Activated T-helper 2 cell treated with anti-CD3 and anti-CD28 coated beads, Interferon-gamma antibody, Interleukin-2, Interleukin-4, amounts not matched to agents 10 μg/mL and 5 μg/mL and 100 μg/mL, durations not matched to agents 14 hours and 24 hours and 36 hours (primary cell): ENCODE measurements around the gene NAAA. TPM values are rescaled to one million over a fixed set of nuclear protein-coding genes. Genes with fewer than 3 reads are reported as not detected.
"Not testable (repeated sequence)": the region's sequence is repeated elsewhere in the genome, so short reads cannot be mapped to it uniquely, and the experiment has no call there.

Experiments used
- DNase-seq: peaks from one replicate; pipeline ENCODE4 v3.0.0; 2021; ENCODE audit warnings: low spot score
- H3K27ac Mint-ChIP-seq: one replicate; pipeline ENCODE4 v1.8.0; 2021; ENCODE audit warnings: mixed read lengths
- H3K27me3 Mint-ChIP-seq: one replicate; pipeline ENCODE4 v1.8.0; 2021; ENCODE audit warnings: low read depth, mixed read lengths
- H3K36me3 Mint-ChIP-seq: one replicate; pipeline ENCODE4 v1.8.0; 2021; ENCODE audit warnings: low read depth, mixed read lengths
- H3K4me1 Mint-ChIP-seq: one replicate; pipeline ENCODE4 v1.8.0; 2021; ENCODE audit warnings: low read depth, mixed read lengths
- H3K4me3 Mint-ChIP-seq: one replicate; pipeline ENCODE4 v1.8.0; 2021; ENCODE audit warnings: low read depth, mild to moderate bottlenecking, moderate library complexity, mixed read lengths
- H3K9me3 Mint-ChIP-seq: one replicate; pipeline ENCODE4 v1.8.0; 2021; ENCODE audit warnings: mixed read lengths
- intact Hi-C: fragments of 100-400 bp; cut with micrococcal nuclease; formaldehyde crosslinking; loops from one replicate; pipeline ENCODE4 v1.15.1; 2023
- total RNA-seq: library from RNA; stranded (reverse); gene quantifications from 2 replicates; pipeline ENCODE4 v1.2.3, GENCODE V29; 2022

Gene NAAA
- 30.8 and 33.9 TPM in 2 replicates for total RNA-seq

DNA sequence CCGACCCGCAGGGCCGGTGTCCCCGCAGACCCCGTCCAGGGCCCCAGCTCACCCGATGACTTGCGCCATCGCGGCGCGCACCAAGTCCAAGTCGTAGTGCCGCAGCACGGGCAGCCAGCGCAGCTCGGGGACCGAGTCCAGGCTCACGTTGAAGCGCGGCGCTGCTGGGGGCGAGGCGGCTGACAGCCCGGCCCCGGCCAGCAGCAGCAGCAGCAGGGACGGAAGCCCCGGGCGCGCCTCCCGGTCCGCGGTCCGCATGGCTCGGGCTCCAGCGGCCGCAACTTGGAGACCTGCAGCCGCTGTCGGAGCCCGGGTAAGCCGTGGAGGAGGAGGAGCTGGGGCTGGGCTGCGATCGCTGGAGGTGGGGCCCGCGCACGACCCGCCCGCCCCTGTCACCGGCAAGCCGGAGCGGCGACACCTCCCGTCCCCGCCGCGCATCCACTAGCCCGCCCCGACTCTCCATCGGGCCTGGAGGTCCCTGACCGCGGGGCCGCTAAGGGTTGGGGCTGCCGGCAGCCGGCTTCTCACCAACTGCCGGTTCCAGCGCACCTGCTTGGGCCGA, at the start of gene NAAA:
TSS of gene NAAA (minus strand) at position 322 of the 562 bp plus-strand sequence. CDS start at position 258, 64 bp downstream.
- Mint-ChIP-seq H3K4me1 (peaks cover 8% of the 10 kb centered on the region), H3K36me3 (peaks cover 24% of the 10 kb centered on the region), H3K27me3 (no peaks in the 10 kb centered on the region), H3K4me3 (peak within 1 kb of the TSS; percentile 97), H3K27ac (peak within 1 kb of the TSS; percentile 94), H3K9me3 (no peaks in the 10 kb centered on the region)
- intact Hi-C loops, result loop anchor here (2.0 kb wide), 5 partner anchors 16 to 426 kb away; partner anchors contain the start of genes NUP54, RCHY1, SDAD1 and THAP6
- DNase-seq, result peak; percentile 84

DNA sequence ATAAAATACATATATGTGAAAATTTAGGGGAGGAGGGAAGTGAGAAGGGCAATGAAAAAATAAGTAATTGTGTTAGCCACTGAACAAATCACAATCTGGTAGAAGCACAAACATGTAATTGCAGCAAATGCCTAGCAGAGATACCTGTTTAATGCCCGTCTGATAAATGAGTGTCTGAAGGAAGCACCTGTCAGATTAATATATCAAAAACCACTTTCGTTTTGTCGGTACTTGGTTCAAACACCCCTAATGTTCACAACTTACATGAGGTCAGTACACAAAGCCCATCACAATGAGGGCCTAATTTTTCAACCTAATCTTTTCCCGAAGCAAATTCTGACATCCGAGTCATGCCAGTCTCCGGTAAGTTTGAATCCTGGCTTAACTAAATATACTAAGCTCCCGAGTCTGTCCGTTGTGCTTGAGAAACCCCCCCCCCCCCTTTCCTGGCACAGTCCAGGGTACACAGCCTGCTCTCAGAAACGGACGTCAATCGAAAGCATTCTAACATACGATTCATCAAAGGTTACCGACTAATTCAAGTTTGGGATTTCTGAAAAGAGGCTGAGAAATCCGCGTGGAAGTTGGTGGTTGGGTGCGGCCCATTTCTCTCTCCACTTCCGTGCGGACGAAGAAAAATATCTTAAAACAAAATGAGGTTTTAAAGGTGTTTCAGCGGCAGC, 49.2 kb upstream of the NAAA start:
- H3K9me3 Mint-ChIP-seq, result no peaks in the 10 kb centered on the region
- no peaks in the 10 kb centered on the region for H3K27me3 Mint-ChIP-seq
- intact Hi-C loops, result loop anchor here (1.0 to 2.0 kb wide), 2 partner anchors 49 to 266 kb away; partner anchors contain the start of genes NAAA and USO1
- H3K4me3 Mint-ChIP-seq, result peak overlapping the region; percentile 87
- H3K36me3 Mint-ChIP-seq, result peaks cover 20% of the 10 kb centered on the region
- DNase-seq, result no peak
- H3K4me1 Mint-ChIP-seq, result peaks cover 25% of the 10 kb centered on the region
- H3K27ac Mint-ChIP-seq, result peak overlapping the region; percentile 62

DNA sequence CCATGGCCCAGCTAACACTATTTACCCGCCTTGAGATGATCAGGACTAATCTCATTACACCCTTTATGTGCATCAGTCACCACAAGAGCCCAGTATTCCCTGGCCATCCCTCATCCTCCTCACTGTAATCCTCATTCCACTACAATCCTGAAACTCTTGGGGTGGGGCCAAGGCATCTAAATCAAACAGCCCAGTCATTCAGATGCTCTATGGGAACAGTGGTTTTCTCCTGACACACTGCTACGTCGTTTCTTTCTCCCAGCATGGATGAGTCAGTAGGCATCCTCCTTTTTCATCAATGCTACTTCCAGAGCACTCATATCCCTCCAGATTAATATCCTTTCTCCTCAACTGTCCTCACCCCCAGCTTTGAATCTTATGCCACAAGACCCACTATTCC, 44.3 kb upstream of the NAAA start:
- no peak overlapping the region for H3K27ac Mint-ChIP-seq
- peaks cover 25% of the 10 kb centered on the region for H3K4me1 Mint-ChIP-seq
- no peak for DNase-seq
- intact Hi-C loops, result no loop called here
- peaks cover 48% of the 10 kb centered on the region for H3K36me3 Mint-ChIP-seq
- H3K27me3 Mint-ChIP-seq, result no peaks in the 10 kb centered on the region
- no peaks in the 10 kb centered on the region for H3K9me3 Mint-ChIP-seq
- H3K4me3 Mint-ChIP-seq, result no peak overlapping the region

DNA sequence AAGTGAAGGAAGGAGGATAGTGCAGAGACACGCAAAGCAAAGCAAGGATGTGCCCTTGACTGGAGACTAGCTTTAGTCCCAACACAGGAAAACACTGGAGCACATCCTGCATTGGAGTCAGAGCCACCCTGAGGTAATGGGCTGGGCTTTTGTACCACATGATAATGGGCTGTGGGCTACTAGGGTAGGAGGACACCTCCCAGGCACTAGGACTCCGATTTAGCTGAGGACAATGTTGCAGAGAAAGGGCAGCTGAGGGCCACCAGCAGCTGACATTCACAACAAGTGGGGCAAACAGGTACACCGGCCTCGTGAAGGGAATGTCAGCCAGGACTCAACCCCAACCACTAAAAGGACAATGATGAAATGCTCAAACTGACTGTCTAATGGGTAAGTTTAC, 39.8 kb upstream of the NAAA start:
- no peak overlapping the region for H3K27ac Mint-ChIP-seq
- H3K4me1 Mint-ChIP-seq, result no peaks in the 10 kb centered on the region
- H3K4me3 Mint-ChIP-seq, result no peak overlapping the region
- H3K36me3 Mint-ChIP-seq, result peaks cover 52% of the 10 kb centered on the region
- H3K27me3 Mint-ChIP-seq, result no peaks in the 10 kb centered on the region
- DNase-seq, result no peak
- H3K9me3 Mint-ChIP-seq, result no peaks in the 10 kb centered on the region
- intact Hi-C loops, result no loop called here

DNA sequence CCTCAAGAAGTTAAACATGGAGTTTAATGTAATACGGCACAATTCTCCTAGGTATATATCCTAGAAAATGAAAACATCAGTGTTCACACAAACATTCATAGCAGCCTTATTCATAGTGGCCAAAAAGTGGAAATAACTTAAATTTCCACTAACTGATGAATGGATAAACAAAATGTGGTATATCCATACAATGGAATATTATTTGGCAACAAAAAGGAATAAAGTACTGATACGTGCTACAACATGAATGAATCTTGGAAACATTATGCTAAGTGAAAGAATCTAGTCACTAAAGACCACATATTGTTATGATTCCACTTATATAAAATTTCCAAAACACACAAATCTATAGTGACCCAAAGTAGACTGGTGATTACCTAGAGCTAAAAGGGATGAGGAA, 35.4 kb upstream of the NAAA start:
- Mint-ChIP-seq H3K27ac (no peak overlapping the region), H3K9me3 (no peaks in the 10 kb centered on the region), H3K36me3 (peaks cover 66% of the 10 kb centered on the region), H3K4me3 (no peak overlapping the region), H3K4me1 (no peaks in the 10 kb centered on the region), H3K27me3 (no peaks in the 10 kb centered on the region)
- intact Hi-C loops, result no loop called here
- no peak for DNase-seq

DNA sequence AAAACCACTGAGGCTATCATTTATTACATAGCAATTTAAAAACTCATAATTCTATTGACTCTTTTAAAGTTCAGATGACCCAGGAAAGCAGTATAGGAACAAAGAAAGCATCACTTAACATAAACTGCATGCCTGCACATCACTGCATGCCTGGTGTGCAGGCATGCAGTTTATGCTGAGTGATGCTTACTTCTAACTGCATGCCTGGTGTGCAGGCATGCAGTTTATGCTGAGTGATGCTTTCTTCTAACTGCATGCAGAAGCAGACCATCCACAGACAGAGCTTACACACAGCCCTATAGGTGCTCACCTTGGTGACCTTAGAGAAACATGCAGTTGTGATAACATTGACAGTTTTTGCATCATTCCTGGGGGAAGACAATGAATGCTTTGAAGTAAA, 33.0 kb upstream of the NAAA start:
- H3K27ac Mint-ChIP-seq, result no peak overlapping the region
- H3K4me1 Mint-ChIP-seq, result no peaks in the 10 kb centered on the region
- H3K4me3 Mint-ChIP-seq, result no peak overlapping the region
- H3K27me3 Mint-ChIP-seq, result no peaks in the 10 kb centered on the region
- peaks cover 73% of the 10 kb centered on the region for H3K36me3 Mint-ChIP-seq
- H3K9me3 Mint-ChIP-seq, result no peaks in the 10 kb centered on the region
- intact Hi-C loops, result no loop called here
- no peak for DNase-seq

DNA sequence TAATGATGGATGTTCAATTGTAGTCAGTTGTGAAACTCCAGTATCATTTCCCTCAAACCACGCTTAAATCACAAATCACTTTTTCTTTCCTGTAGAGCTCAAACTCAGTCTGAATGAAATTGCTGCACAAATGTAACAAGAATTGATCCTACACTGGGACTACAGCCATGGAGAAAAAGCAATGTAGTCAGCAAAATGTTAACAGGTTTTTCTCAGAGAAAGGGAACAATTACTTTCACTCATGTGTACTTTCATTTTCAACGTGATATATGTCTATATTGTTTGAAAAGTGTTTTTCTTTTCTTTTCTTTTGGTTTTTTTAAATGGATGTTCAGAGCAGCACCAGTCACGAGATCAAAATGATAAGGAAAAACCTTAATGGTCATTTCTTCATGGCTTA, 27.3 kb upstream of the NAAA start:
- no peak for DNase-seq
- intact Hi-C loops, result no loop called here
- Mint-ChIP-seq H3K9me3 (peaks cover 18% of the 10 kb centered on the region), H3K4me3 (no peak overlapping the region), H3K36me3 (peaks cover 86% of the 10 kb centered on the region), H3K27me3 (no peaks in the 10 kb centered on the region), H3K27ac (peak overlapping the region; percentile 18), H3K4me1 (peaks cover 8% of the 10 kb centered on the region)

DNA sequence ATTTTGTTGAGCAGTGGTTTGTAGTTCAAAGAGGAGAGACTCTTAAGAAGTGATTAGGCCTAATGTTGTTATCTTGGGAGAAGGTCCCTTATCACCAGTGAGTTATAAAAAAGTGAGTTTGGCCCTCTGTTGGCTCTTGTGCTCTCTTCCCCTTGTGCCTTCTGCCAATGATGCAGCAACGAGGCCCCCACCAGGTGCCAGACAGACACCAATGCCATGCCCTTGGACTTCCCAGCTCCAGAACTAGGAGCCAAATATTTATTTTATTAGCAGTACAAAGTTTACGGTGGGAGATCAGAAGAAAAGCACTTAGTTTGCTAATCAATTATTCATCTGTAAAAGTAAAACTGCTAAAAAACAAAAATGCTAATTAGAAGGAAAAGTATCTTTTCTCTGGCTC, 22.7 kb upstream of the NAAA start:
- intact Hi-C loops, result no loop called here
- Mint-ChIP-seq H3K27me3 (no peaks in the 10 kb centered on the region), H3K36me3 (peaks cover 95% of the 10 kb centered on the region), H3K4me1 (peaks cover 8% of the 10 kb centered on the region), H3K9me3 (peaks cover 18% of the 10 kb centered on the region), H3K27ac (no peak overlapping the region), H3K4me3 (no peak overlapping the region)
- no peak for DNase-seq

DNA sequence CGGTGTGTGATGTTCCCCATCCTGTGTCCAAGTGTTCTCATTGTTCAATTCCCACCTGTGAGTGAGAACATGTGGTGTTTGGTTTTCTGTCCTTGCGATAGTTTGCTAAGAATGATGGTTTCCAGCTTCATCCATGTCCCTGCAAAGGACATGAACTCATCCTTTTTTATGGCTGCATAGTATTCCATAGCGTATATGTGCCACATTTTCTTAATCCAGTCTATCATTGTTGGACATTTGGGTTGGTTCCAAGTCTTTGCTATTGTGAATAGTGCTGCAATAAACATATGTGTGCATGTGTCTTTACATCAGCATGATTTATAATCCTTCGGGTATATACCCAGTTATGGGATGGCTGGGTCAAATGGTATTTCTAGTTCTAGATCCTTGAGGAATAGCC, 21.3 kb upstream of the NAAA start:
- H3K27me3 Mint-ChIP-seq, H3K27ac Mint-ChIP-seq, intact Hi-C loops, DNase-seq, H3K4me1 Mint-ChIP-seq, H3K4me3 Mint-ChIP-seq: not testable (repeated sequence)
- peaks cover 95% of the 10 kb centered on the region for H3K36me3 Mint-ChIP-seq
- peaks cover 18% of the 10 kb centered on the region for H3K9me3 Mint-ChIP-seq

DNA sequence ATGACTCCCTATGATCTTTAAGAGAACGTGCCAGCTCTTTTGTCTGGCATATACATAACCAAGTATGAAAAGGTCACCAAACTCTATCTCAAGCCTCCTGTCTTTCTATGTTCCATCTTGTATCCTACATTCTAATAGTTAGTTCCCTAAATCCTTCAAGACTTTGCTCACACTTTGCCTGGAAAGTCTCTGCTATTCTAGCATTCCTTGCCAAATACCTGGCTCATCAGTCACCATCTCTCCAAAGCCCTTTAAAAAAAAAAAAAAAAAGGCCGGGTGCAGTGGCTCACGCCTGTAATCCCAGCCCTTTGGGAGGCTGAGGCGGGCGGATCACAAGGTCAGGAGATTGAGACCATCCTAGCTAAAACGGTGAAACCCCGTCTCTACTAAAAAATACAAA, 17.7 kb upstream of the NAAA start:
- H3K27ac Mint-ChIP-seq, intact Hi-C loops, H3K27me3 Mint-ChIP-seq, H3K9me3 Mint-ChIP-seq, DNase-seq, H3K4me3 Mint-ChIP-seq: not testable (repeated sequence)
- H3K4me1 Mint-ChIP-seq, result peaks cover 13% of the 10 kb centered on the region
- H3K36me3 Mint-ChIP-seq, result peaks cover 94% of the 10 kb centered on the region

DNA sequence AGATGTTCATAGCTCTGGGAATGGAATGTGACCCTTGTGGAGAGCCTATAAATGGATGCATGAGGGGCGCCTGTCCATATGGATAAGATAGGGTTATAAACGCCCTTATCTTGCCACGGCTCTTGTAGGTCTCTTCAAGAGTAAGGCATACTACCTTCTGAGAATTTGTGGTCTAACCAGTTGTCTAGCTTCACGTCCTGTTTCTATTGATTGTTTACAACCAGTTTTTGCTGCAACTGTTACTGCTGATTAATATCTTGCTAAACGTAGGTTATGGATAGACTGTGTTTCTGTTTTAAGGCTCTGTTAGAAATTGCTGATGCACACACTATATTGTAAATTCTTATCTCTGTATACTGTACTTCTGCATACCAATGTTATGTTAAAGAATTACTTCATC, 14.0 kb upstream of the NAAA start:
- not testable (repeated sequence) for H3K27ac Mint-ChIP-seq

DNA sequence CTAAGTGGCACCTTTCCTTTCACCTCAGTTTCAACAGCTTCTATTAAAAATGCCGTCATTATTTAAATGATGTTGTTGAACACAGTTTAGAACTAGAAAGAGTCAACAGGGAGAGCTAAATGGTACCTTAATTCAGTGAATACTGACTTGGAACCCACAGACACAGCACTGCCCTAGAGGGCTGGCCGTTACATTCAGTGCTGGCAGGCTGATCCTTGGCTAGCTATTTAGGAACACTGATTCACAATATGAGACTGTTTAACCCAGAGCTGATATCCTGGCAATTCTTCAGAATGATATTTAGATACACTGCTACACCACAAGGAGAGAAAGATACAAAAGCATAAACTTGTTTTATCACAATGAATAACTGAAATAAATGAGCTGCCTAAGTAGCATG, 12.7 kb upstream of the NAAA start:
- intact Hi-C loops, result no loop called here
- no peak overlapping the region for H3K27ac Mint-ChIP-seq
- H3K27me3 Mint-ChIP-seq, result no peaks in the 10 kb centered on the region
- no peaks in the 10 kb centered on the region for H3K9me3 Mint-ChIP-seq
- H3K36me3 Mint-ChIP-seq, result peaks cover 90% of the 10 kb centered on the region
- H3K4me3 Mint-ChIP-seq, result no peak overlapping the region
- DNase-seq, result no peak
- H3K4me1 Mint-ChIP-seq, result peaks cover 15% of the 10 kb centered on the region

More for the DNA sequence above, 14.0 kb upstream of the NAAA start:
- DNase-seq, intact Hi-C loops, H3K9me3 Mint-ChIP-seq, H3K27me3 Mint-ChIP-seq, H3K4me3 Mint-ChIP-seq: not testable (repeated sequence)
- H3K36me3 Mint-ChIP-seq, result peaks cover 91% of the 10 kb centered on the region
- peaks cover 15% of the 10 kb centered on the region for H3K4me1 Mint-ChIP-seq

DNA sequence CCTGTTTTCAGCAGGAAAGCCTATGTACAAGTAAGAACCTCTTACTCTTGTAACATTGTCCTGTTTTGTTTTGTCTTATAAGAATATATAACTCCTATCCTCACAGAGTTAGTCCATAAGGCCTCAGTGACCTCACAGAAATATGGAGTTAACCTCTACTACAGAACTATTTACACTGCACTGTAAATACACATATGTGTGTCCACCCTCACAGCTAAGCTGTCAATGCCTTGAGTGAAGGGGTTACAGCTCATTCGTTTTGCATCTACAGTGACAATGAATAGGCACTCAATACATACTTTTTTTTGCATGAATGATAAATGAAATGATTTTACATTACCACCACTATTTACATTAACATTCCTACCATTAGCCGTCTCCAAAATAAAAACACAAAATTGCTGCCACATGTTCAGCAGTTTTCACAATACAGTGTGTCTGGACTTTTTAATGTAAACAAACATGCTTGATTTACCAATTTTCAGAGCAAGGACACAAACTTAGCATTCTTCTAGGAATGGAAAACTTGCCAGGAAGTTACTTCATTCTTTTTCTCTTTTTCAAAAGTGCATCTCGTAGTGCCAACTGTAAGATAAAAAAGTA, 9.5 kb upstream of the NAAA start:
- no peak for DNase-seq
- Mint-ChIP-seq H3K9me3 (no peaks in the 10 kb centered on the region), H3K4me3 (no peak overlapping the region), H3K27me3 (no peaks in the 10 kb centered on the region), H3K27ac (no peak overlapping the region), H3K36me3 (peaks cover 70% of the 10 kb centered on the region), H3K4me1 (peaks cover 9% of the 10 kb centered on the region)
- intact Hi-C loops, result no loop called here
